ENCODE measurements around the gene GEMIN7.

GEMIN7 gene

DNA sequence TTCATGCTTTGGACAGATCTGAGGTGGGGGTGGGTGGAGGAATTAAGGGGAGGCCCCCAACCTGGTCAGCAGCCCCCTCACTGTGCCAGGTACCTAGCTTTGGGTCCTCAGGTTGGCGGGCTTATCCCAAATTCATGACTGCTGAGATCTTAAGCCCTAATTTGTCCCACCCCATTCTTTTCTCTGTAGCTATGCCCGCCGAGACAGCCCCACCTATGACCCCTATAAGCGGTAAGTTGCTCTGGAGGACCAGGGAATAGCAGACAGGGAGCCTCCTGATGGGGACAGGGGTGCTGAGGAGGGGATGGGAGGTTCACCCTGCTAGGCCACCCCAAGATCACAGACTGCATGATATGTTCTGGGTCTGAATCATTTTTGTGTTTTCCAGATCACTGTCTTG, 17.1 kb upstream of the GEMIN7 start:
- no peak for DNase-seq (ENCODE audit: low spot score)

GRCh38 chr19:45063851-45064801, 14.9 kb upstream of the GEMIN7 start:
- no peak for DNase-seq (ENCODE audit: low spot score)

- DNase-seq (ENCODE audit: low spot score), result no peak
Measured at GRCh38 chr19:45066921-45067661, 12.0 kb upstream of the GEMIN7 start.

DNA sequence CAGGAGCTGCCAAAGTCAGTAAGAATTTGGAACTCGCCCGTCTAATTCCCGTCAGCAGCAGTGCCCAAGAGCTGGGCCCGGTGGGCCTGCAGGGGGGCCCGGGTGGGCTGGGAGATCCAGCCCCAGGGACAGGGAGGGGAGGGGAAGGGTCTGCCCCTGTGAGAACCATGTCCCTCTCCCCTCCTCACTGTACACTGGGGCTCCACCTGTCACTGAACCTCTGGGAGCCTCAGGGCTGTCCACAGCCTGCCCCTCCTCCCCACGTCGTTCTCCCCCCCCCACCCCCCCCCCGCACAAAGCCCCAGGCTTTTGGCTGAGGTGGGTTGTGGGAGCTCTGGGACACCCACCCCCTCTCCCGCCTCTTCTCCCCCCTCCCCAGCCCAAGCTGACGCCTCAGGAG, 11.0 kb upstream of the GEMIN7 start:
- DNase-seq (ENCODE audit: low spot score), result no peak

DNA sequence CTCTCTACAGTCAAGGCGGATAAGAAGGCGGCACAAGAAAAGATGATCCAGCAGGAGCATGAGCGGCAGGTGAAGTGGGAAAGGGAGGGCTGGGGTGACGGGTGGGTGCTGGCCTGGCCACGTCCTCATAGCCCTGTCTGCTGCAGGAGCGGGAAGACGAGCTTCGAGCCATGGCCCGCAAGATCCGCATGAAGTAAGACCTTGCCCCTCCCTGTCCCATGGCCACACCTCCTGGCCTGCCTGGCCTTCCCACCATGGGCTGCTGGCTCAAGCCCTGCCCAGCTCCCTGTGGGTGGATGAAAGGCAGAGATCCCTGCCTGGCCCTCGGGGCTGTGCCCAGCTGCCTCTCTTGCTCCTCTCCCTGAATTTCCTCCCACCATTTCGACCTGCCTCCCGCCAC, 10.0 kb upstream of the GEMIN7 start:
- peak; percentile 36 for DNase-seq (ENCODE audit: low spot score)

- no peak for DNase-seq (ENCODE audit: low spot score)
Measured at GRCh38 chr19:45070214-45070613, 8.8 kb upstream of the GEMIN7 start.

DNA sequence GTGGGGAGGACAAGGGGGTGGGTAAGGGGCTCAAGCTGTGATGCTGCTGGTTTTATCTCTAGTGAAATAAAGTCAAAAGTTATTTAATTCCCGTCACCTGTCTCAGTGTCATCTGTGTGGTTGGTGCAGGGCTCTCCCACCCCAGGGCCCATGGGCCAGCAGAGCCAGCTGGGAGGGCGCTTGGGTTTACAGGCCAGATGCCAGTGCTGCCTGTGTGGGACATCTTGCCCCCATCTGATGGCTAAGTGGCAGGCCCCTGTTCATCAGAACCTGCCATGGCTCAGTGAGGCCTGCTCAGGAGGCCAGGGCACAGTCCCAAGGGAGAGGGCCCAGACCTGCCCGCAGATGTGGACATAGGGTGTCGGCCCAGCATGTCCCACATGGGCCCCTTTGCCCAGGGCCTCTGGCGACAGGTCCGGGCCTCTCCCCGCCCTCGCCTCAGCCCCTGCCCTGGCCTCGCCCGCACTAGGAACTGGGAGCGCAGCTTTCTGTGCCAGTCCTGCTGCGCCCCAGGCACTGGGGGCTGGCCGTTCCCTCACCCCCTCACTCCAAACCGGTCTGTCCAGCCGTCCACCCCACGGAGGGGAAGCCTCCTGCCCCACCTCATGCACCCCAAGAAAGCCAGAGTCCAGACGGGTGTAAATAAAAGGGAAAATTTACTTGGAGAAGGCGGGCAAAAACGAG, 8.1 kb upstream of the GEMIN7 start:
- DNase-seq (ENCODE audit: low spot score), result no peak

- no peak for DNase-seq (ENCODE audit: low spot score)
Measured at GRCh38 chr19:45071545-45071938, 7.5 kb upstream of the GEMIN7 start.

DNA sequence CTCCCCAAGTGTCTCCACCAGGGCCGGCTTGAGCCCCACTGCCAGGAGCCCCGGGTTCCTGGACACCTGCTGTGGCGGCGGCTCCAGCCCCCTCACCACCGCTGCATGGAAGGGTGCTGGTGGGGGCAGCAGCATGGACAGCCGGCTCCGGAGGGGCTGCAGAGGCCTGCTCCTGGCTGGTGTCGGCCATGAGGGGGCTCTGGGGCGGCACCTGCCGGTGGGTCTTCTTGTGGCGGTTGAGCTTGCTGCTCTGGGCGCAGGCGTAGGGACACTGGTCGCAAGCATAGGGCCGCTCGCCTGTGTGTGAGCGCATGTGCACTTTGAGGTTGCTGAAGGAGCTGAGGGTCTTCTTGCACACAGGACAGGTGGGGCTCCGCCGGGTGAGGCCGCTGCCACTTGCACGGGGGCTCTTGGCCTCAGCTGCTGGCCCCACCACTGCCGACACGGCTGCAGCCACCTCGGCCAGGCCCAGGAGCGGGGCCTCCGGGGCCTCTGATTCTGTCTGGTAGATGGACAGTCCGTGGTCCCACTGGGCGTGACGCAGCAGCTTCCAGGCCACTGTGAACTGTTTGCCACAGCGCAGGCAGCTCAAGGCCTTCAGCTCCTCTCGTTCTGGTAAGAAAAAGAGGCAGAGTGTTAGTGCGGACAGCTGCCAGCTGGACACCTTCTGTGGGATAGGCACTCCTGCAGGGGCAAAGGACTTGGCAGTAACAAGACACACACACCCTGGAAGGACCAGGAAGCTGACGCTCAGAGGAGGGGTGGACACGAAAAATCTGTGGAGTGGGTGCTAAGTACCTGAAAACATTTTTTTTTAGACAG, 6.9 kb upstream of the GEMIN7 start:
- DNase-seq (ENCODE audit: low spot score), result no peak

DNA sequence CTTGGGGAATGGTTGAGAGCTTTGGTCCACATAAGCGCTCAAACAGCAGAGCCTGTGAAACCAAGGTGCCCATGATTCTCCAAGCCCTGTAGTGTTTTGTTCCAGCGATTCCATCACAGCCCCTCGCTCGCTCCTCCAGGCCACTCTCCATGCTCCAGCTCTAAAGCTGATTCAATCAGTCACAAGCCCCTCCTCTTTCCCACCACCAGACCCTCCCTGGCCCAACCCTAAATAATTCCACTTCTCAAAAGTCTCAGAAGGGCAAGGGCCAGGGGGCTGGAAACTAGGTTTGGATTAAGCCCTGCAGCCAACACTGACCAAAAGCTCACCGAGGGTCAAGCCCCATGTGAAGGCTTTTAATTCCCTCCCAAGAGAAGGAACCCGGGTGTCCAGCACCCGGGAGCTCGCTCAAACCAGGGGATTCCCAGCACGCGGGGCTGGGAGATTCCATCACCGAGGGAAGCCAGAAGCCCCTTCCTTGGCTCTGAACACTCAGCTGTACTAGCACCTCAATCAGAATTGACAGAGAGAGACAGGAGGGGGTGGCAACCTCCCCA, 4.2 kb upstream of the GEMIN7 start:
- DNase-seq (ENCODE audit: low spot score), result no peak

GRCh38 chr19:45075301-45076028, 3.6 kb upstream of the GEMIN7 start:
- DNase-seq (ENCODE audit: low spot score), result peak; percentile 68

DNA sequence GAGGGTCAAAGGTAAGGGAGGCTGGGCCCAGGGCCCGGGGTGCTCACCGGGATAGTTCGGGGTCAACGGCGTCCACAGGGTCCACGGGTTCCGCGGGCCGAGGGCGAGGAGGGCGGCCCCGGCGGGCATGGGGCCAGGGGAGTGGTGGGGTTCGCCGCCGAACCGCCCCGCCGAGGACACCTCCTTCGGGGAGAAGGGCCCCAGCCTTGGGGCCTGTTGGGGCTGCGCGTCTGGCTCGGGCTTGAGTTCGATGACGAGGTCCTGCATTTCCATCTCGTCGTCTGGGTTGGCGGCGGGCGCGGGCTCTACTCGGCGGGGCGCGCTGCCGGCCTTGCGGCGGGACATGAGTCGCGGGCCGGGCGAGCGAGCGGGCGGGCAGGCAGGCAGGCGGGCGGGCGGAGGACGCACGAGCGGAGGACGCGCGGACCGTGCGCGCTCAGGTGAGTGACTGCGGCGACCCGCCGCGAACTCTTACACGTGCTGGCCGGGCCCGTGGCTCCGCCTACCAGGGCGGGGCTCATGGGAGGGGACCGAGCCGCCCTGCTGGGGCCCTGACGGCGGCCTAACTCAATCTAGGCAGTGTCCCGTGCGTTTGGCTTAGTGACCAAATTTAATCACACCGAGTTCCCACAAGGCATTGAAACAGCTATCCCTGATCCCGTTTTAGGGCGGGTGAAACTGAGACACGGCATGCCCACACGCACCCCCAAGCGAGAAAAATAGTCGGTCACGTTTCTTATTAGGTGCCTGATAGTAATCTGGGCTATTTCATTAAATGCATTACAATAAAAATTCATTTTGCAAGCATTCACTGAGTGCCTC, 2.8 kb upstream of the GEMIN7 start, which contains the start of gene ZNF296:
ZNF296 (minus strand) TSS at position 450 of the 822 bp plus-strand sequence; CDS start at position 345, 105 bp downstream.
- peak; percentile 95 for DNase-seq (ENCODE audit: low spot score)

- no peak for DNase-seq (ENCODE audit: low spot score)
Measured at GRCh38 chr19:45076851-45077730, 2.0 kb upstream of the GEMIN7 start.

DNA sequence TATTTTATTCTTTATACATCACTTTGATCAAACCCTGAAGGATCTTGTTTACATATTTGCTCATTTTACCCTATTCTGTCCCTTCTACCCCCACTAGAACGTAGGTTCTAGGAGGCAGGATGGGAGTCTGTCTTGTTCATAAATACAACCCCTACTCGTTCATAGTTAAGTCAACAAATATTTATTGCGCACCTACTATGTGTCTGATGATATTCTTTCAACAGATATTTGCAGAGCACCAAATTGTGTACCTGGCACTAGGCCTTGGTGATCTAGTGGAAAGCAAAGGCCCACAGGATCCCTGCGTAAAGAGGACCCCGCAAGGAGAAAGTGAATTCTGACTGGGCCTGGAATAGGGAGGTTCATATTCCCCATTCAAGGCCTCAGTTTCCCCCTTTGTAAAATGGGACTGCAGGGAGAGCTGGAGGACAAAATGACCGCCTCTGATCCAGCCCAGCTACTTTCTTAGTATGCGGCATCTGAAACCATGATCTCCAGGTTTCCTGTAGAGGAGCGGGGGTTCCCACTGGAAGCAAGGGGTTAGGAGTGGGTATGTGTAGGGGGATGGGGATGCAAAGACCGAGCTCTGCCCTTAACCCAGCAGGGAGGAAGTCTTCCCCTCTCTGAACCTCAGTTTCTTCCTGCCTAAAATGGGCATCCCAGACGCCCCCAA, 534 bp upstream of the GEMIN7 start:
- no peak for DNase-seq (ENCODE audit: low spot score)

DNA sequence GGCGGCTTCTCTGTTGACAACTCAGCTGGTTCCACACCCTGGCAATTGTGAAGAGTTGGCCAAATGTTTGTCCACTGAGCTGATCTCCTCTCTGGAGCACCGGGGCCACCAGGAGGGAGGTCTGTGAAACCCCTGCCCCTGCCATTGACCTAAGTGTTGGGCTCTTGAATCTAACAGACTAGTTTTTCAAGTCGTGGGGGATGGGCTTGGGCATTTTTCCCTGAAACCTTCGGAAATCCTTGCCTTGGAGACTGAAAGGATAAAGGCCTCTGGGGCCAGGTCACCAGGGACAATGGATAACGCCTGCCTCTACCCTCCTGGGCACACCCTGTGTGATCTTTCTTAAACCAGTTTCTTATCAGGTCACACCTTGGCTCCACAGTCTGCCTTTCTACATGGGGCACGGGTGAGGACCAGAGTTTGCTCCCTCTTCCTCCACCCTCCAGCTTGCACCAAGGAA, 881 bp downstream of the GEMIN7 start:
- no peak for DNase-seq (ENCODE audit: low spot score)

DNA sequence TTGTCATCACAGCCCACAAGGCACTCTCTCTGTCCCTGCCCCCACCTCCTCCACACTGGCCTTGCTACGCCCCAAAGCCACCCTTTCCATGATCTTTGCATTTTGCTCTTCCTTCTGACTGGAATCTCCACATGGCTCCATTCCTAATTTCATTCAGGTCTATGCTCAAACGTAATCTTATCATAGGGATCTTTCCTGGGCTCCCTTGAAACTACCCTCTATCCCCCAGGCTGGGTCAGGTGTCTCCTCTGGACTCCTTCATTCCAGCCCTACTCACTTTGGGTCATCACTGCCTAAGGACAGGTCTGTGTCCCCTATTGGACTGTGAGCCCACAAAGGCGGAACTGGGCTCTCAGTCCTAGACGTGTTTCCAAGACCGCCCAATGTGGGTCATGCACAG, 3.1 kb downstream of the GEMIN7 start:
- DNase-seq (ENCODE audit: low spot score), result no peak

DNA sequence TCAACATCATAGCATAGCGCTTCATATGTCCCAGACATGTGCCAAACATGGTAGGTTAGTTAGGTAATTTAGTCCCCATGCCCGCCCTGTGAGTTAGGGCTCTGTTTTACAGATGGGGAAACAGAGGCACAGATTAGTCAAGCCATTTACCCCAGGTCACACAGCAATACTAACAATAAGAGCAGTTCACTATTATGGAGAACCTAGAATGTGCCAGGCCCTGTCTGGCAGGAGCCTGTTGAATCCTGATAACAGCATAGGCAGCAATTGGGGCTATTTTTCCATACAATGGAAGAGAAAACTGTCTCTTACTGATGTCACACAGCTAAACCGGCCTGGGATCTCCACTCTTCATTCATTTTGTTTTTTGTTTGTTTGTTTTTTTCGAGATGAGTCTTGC, 7.4 kb downstream of the GEMIN7 start:
- no peak for DNase-seq (ENCODE audit: low spot score)

- DNase-seq (ENCODE audit: low spot score), result no peak
Measured at GRCh38 chr19:45087531-45087930, 8.5 kb downstream of the GEMIN7 start.
